ENCODE results near the gene CCDC60.

The CCDC60 gene

GRCh38 chr12:119565404-119565803 is 230.9 kb downstream of the CCDC60 start:
- no peak for ATAC-seq
- TF ChIP-seq SNAI2 (CRISPR knock-in tag; IDR thresholded peaks at IDR 0.05) (no peak), ZNF565 (CRISPR knock-in tag; conservative IDR thresholded peaks at IDR 0.05; ENCODE audit: low read depth) (no peak), CSDC2 (CRISPR knock-in tag; IDR thresholded peaks at IDR 0.05) (no peak), ISL1 (CRISPR knock-in tag; IDR thresholded peaks at IDR 0.05) (no peak), ARNTL (CRISPR knock-in tag; IDR thresholded peaks at IDR 0.05; ENCODE audit: borderline replicate concordance, low read depth) (no peak), ZFP3 (CRISPR knock-in tag; IDR thresholded peaks at IDR 0.05) (no peak), OSR1 (CRISPR knock-in tag; IDR thresholded peaks at IDR 0.05) (no peak), TCF4 (CRISPR knock-in tag; IDR thresholded peaks at IDR 0.05; ENCODE audit: borderline replicate concordance) (no peak), ZNF8 (CRISPR knock-in tag; IDR thresholded peaks at IDR 0.05) (no peak), TOX (CRISPR knock-in tag; IDR thresholded peaks at IDR 0.05; ENCODE audit: borderline replicate concordance) (no peak), ZC3H10 (CRISPR knock-in tag; IDR thresholded peaks at IDR 0.05) (no peak), ZFP30 (CRISPR knock-in tag; IDR thresholded peaks at IDR 0.05) (no peak), BACH2 (CRISPR knock-in tag; IDR thresholded peaks at IDR 0.05; ENCODE audit: borderline replicate concordance) (no peak), ESRRG (CRISPR knock-in tag; IDR thresholded peaks at IDR 0.05) (no peak), GLIS3 (CRISPR knock-in tag; IDR thresholded peaks at IDR 0.05) (no peak), ZNF70 (CRISPR knock-in tag; IDR thresholded peaks at IDR 0.05) (no peak)
- TF ChIP-seq, protein P1, sequence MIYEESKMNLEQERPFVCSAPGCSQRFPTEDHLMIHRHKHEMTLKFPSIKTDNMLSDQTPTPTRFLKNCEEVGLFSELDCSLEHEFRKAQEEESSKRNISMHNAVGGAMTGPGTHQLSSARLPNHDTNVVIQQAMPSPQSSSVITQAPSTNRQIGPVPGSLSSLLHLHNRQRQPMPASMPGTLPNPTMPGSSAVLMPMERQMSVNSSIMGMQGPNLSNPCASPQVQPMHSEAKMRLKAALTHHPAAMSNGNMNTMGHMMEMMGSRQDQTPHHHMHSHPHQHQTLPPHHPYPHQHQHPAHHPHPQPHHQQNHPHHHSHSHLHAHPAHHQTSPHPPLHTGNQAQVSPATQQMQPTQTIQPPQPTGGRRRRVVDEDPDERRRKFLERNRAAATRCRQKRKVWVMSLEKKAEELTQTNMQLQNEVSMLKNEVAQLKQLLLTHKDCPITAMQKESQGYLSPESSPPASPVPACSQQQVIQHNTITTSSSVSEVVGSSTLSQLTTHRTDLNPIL (CRISPR knock-in tag; IDR thresholded peaks at IDR 0.05; ENCODE audit: low read depth) = no peak
- TF ChIP-seq, protein P2, sequence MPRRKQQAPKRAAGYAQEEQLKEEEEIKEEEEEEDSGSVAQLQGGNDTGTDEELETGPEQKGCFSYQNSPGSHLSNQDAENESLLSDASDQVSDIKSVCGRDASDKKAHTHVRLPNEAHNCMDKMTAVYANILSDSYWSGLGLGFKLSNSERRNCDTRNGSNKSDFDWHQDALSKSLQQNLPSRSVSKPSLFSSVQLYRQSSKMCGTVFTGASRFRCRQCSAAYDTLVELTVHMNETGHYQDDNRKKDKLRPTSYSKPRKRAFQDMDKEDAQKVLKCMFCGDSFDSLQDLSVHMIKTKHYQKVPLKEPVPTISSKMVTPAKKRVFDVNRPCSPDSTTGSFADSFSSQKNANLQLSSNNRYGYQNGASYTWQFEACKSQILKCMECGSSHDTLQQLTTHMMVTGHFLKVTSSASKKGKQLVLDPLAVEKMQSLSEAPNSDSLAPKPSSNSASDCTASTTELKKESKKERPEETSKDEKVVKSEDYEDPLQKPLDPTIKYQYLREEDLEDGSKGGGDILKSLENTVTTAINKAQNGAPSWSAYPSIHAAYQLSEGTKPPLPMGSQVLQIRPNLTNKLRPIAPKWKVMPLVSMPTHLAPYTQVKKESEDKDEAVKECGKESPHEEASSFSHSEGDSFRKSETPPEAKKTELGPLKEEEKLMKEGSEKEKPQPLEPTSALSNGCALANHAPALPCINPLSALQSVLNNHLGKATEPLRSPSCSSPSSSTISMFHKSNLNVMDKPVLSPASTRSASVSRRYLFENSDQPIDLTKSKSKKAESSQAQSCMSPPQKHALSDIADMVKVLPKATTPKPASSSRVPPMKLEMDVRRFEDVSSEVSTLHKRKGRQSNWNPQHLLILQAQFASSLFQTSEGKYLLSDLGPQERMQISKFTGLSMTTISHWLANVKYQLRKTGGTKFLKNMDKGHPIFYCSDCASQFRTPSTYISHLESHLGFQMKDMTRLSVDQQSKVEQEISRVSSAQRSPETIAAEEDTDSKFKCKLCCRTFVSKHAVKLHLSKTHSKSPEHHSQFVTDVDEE (CRISPR knock-in tag; IDR thresholded peaks at IDR 0.05) = no peak

- ATAC-seq = no peak
- TF ChIP-seq, protein P3, sequence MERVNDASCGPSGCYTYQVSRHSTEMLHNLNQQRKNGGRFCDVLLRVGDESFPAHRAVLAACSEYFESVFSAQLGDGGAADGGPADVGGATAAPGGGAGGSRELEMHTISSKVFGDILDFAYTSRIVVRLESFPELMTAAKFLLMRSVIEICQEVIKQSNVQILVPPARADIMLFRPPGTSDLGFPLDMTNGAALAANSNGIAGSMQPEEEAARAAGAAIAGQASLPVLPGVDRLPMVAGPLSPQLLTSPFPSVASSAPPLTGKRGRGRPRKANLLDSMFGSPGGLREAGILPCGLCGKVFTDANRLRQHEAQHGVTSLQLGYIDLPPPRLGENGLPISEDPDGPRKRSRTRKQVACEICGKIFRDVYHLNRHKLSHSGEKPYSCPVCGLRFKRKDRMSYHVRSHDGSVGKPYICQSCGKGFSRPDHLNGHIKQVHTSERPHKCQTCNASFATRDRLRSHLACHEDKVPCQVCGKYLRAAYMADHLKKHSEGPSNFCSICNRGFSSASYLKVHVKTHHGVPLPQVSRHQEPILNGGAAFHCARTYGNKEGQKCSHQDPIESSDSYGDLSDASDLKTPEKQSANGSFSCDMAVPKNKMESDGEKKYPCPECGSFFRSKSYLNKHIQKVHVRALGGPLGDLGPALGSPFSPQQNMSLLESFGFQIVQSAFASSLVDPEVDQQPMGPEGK (CRISPR knock-in tag; IDR thresholded peaks at IDR 0.05; ENCODE audit: borderline replicate concordance) = no peak
- TF ChIP-seq, protein P2 (CRISPR knock-in tag; IDR thresholded peaks at IDR 0.05) = no peak
- TF ChIP-seq RARB (CRISPR knock-in tag; IDR thresholded peaks at IDR 0.05) (no peak), SNAI2 (CRISPR knock-in tag; IDR thresholded peaks at IDR 0.05) (no peak), TOX (CRISPR knock-in tag; IDR thresholded peaks at IDR 0.05; ENCODE audit: borderline replicate concordance) (no peak), GLIS3 (CRISPR knock-in tag; IDR thresholded peaks at IDR 0.05) (no peak), ZFP30 (CRISPR knock-in tag; IDR thresholded peaks at IDR 0.05) (no peak), TCF4 (CRISPR knock-in tag; IDR thresholded peaks at IDR 0.05; ENCODE audit: borderline replicate concordance) (no peak), ZNF565 (CRISPR knock-in tag; conservative IDR thresholded peaks at IDR 0.05; ENCODE audit: low read depth) (no peak), ZNF8 (CRISPR knock-in tag; IDR thresholded peaks at IDR 0.05) (no peak), ESRRG (CRISPR knock-in tag; IDR thresholded peaks at IDR 0.05) (no peak), ZNF70 (CRISPR knock-in tag; IDR thresholded peaks at IDR 0.05) (no peak), BACH2 (CRISPR knock-in tag; IDR thresholded peaks at IDR 0.05; ENCODE audit: borderline replicate concordance) (no peak), POU6F1 (CRISPR knock-in tag; IDR thresholded peaks at IDR 0.05; ENCODE audit: borderline replicate concordance, low read depth) (no peak), ZFP3 (CRISPR knock-in tag; IDR thresholded peaks at IDR 0.05) (no peak)
Observed at GRCh38 chr12:119570771-119571170, 236.2 kb downstream of the CCDC60 start.

Data from SK-N-SH treated with all-trans-retinoic acid at 6 μM for 48 hours (cell line).